PC-3 (cell line): ENCODE measurements around the gene ULK4. TPM values are rescaled to one million over a fixed set of nuclear protein-coding genes. Genes with fewer than 3 reads are reported as not detected.

ENCODE experiments used
- ATAC-seq: fragments of 200-7000 bp; cut with Tn5 transposase; 2 replicates; pipeline ENCODE4 v1.9.1; 2020; ENCODE audit warnings: mild to moderate bottlenecking, moderate library complexity
- BruUV-seq: library from RNA; stranded (reverse); fragments of 400-500 nt; replicated peaks from 2 replicates; lab custom pipeline; 2021; lab: Mats Ljungman, UMichigan
- CTCF ChIA-PET: fragments of 300-600 bp; sonication (Branson Sonifier 250); formaldehyde crosslinking; loops from one replicate; lab custom pipeline; 2022; ENCODE audit warnings: antibody characterized with exemption; lab: Charles Lee
- POLR2A ChIA-PET: fragments of 300-600 bp; sonication (Branson Sonifier 250); formaldehyde crosslinking; loops from one replicate; lab custom pipeline; 2022; ENCODE audit warnings: antibody characterized with exemption; ENCODE audit not compliant: unreplicated experiment; lab: Charles Lee
- DNase-seq: peaks from one replicate; pipeline ENCODE4 v3.0.0-alpha.2; 2015
- H2AFZ ChIP-seq: fragments of 300-600 bp; sonication (generic); 2 replicates; pipeline ENCODE4 v1.6.0; 2016; ENCODE audit warnings: antibody characterized with exemption, low read length
- H3F3A ChIP-seq: fragments of 300-600 bp; sonication (generic); one replicate; pipeline ENCODE4 v1.6.0; 2017; ENCODE audit warnings: antibody characterized with exemption, low read length, control low read depth, mild to moderate bottlenecking; ENCODE audit not compliant: unreplicated experiment
- H3K27ac ChIP-seq: fragments of 300-600 bp; sonication (generic); 2 replicates; pipeline ENCODE4 v1.5.1; 2016; ENCODE audit warnings: mild to moderate bottlenecking, low read length
- H3K27me3 ChIP-seq: fragments of 300-600 bp; sonication (generic); 2 replicates; pipeline ENCODE4 v1.6.1; 2016; ENCODE audit warnings: low read length, mixed read lengths
- H3K36me3 ChIP-seq: fragments of 300-600 bp; sonication (generic); 2 replicates; pipeline ENCODE4 v1.6.1; 2016; ENCODE audit warnings: low read depth, mixed run types, low read length, mixed read lengths
- H3K4me1 ChIP-seq: fragments of 300-600 bp; sonication (generic); 2 replicates; pipeline ENCODE4 v1.5.1; 2016; ENCODE audit warnings: low read length; ENCODE audit not compliant: insufficient read depth
- H3K4me2 ChIP-seq: fragments of 300-600 bp; sonication (generic); 2 replicates; pipeline ENCODE4 v1.6.0; 2016; ENCODE audit warnings: low read length
- H3K4me3 ChIP-seq: fragments of 300-600 bp; sonication (generic); 2 replicates; pipeline ENCODE4 v1.5.1; 2016; ENCODE audit warnings: mild to moderate bottlenecking, low read length, mixed read lengths
- H3K79me2 ChIP-seq: fragments of 300-600 bp; sonication (generic); 2 replicates; pipeline ENCODE4 v1.6.1; 2017; ENCODE audit warnings: low read length, mixed read lengths
- H3K9ac ChIP-seq: fragments of 300-600 bp; sonication (generic); 2 replicates; pipeline ENCODE4 v1.6.0; 2016; ENCODE audit warnings: mild to moderate bottlenecking, low read length
- H3K9me2 ChIP-seq: fragments of 300-600 bp; sonication (generic); replicated peaks from 2 replicates; pipeline ENCODE4 v1.6.1; 2016; ENCODE audit warnings: mixed run types, low read length, mixed read lengths
- H3K9me3 ChIP-seq: fragments of 300-600 bp; sonication (generic); 2 replicates; pipeline ENCODE4 v1.6.1; 2016; ENCODE audit warnings: low read length, mixed read lengths
- H4K20me1 ChIP-seq: fragments of 300-600 bp; sonication (generic); 2 replicates; pipeline ENCODE4 v1.6.1; 2016; ENCODE audit warnings: low read length, mixed read lengths
- CTCF ChIP-seq: fragments of 300-600 bp; sonication (generic); conservative IDR thresholded peaks from 2 replicates; pipeline ENCODE4 v1.5.1; 2017; ENCODE audit warnings: antibody characterized with exemption, low read depth, mild to moderate bottlenecking, low read length
- EZH2 ChIP-seq: fragments of 300-600 bp; sonication (generic); IDR thresholded peaks from one replicate; pipeline ENCODE4 v1.6.1; 2017; ENCODE audit warnings: antibody characterized with exemption, mild to moderate bottlenecking, low read length; ENCODE audit not compliant: unreplicated experiment
- EZH2phosphoT487 ChIP-seq: fragments of 300-600 bp; sonication (generic); IDR thresholded peaks from 2 replicates; pipeline ENCODE4 v1.6.1; 2018; ENCODE audit warnings: mild to moderate bottlenecking, antibody characterized with exemption, low read length, borderline replicate concordance
- intact Hi-C: fragments of 100-400 bp; cut with micrococcal nuclease; formaldehyde crosslinking; loops from 2 replicates; pipeline ENCODE4 v1.9.0; 2023
- total RNA-seq: library from RNA; depleted of rRNA; stranded (reverse); fragments of >200 nt; gene quantifications from 2 replicates; pipeline ENCODE4 v1.2.3, GENCODE V29; 2014

The ULK4 gene
- total RNA-seq, 1 experiment from 2014 or later, result 4.8 TPM

- CTCF ChIA-PET, result no interaction called here
- Histone ChIP-seq H3K79me2 (no peaks in the 10 kb centered on the region), H3K9ac (no peak overlapping the region), H3K4me3 (no peak overlapping the region), H2AFZ (no peak overlapping the region), H3F3A (no peaks in the 10 kb centered on the region), H3K9me2 (no peaks in the 10 kb centered on the region; the same call in 1 of the 2 replicates), H3K9me3 (no peaks in the 10 kb centered on the region), H4K20me1 (no peaks in the 10 kb centered on the region), H3K4me2 (no peak overlapping the region), H3K27me3 (no peaks in the 10 kb centered on the region), H3K27ac (no peak overlapping the region), H3K4me1 (no peaks in the 10 kb centered on the region), H3K36me3 (no peaks in the 10 kb centered on the region)
- DNase-seq, result peak; percentile 49
- TF ChIP-seq CTCF (no peak), EZH2 (no peak), EZH2phosphoT487 (no peak)
- no TSS peak for BruUV-seq
- POLR2A ChIA-PET, result no interaction called here
- intact Hi-C loops, result no loop called here
- ATAC-seq, result no peak; the same call in 1 of the 2 replicates
Observed at GRCh38 chr3:41569632-41570305, 392.1 kb downstream of the ULK4 start.

- ChIA-PET CTCF (no interaction called here), POLR2A (no interaction called here)
Observed at GRCh38 chr3:41565948-41566514, 395.9 kb downstream of the ULK4 start.

More at GRCh38 chr3:41565948-41566514, 395.9 kb downstream of the ULK4 start:
- intact Hi-C loops, result no loop called here
- Histone ChIP-seq H3K4me3 (no peak overlapping the region), H2AFZ (no peak overlapping the region), H3K79me2 (no peaks in the 10 kb centered on the region), H3K36me3 (no peaks in the 10 kb centered on the region), H3K9me3 (no peaks in the 10 kb centered on the region), H3K9me2 (no peaks in the 10 kb centered on the region; the same call in 1 of the 2 replicates), H3K27me3 (no peaks in the 10 kb centered on the region), H3K9ac (no peak overlapping the region), H4K20me1 (no peaks in the 10 kb centered on the region), H3K27ac (no peak overlapping the region), H3K4me2 (no peak overlapping the region), H3F3A (no peaks in the 10 kb centered on the region), H3K4me1 (no peaks in the 10 kb centered on the region)
- DNase-seq (no peak), ATAC-seq (no peak)
- TF ChIP-seq EZH2phosphoT487 (no peak), CTCF (no peak), EZH2 (no peak)
- BruUV-seq, result no TSS peak
